GM19395 (cell line): ENCODE results near the gene ACAD11.
"Not testable (repeated sequence)": the region's sequence is repeated elsewhere in the genome, so short reads cannot be mapped to it uniquely, and the experiment has no call there.

ENCODE experiments used
- ATAC-seq: cut with Tn5 transposase; IDR thresholded peaks from one replicate; pipeline ENCODE4 v1.9.1; 2021; ENCODE audit warnings: mild to moderate bottlenecking, moderate library complexity; ENCODE audit not compliant: unreplicated experiment

The ACAD11 gene

GRCh38 chr3:132650153-132650552 lies 9.5 kb downstream of the ACAD11 start:
- no peak for ATAC-seq

- ATAC-seq = no peak
Measured at GRCh38 chr3:132645058-132645457, 14.6 kb downstream of the ACAD11 start.

GRCh38 chr3:132643366-132643765 lies 16.2 kb downstream of the ACAD11 start:
- ATAC-seq = no peak

- ATAC-seq = no peak
Measured at GRCh38 chr3:132642539-132642847, 17.1 kb downstream of the ACAD11 start.

- ATAC-seq = no peak
Measured at GRCh38 chr3:132641837-132642538, 17.6 kb downstream of the ACAD11 start.

- not testable (repeated sequence) for ATAC-seq
Measured at GRCh38 chr3:132641427-132641826, 18.2 kb downstream of the ACAD11 start.

GRCh38 chr3:132638706-132639105 lies 20.9 kb downstream of the ACAD11 start:
- no peak for ATAC-seq

GRCh38 chr3:132637590-132637989 lies 22.0 kb downstream of the ACAD11 start:
- ATAC-seq = no peak

- no peak for ATAC-seq
Measured at GRCh38 chr3:132635052-132635451, 24.6 kb downstream of the ACAD11 start.

- no peak for ATAC-seq
Measured at GRCh38 chr3:132630612-132631011, 29.0 kb downstream of the ACAD11 start.

GRCh38 chr3:132629928-132630327 lies 29.7 kb downstream of the ACAD11 start:
- ATAC-seq = no peak

GRCh38 chr3:132628157-132628556 lies 31.5 kb downstream of the ACAD11 start:
- no peak for ATAC-seq

- ATAC-seq = no peak
Measured at GRCh38 chr3:132626955-132627354, 32.7 kb downstream of the ACAD11 start.

- ATAC-seq = peak; percentile 95
Measured at GRCh38 chr3:132625613-132626012, 34.0 kb downstream of the ACAD11 start.

- ATAC-seq = no peak
Measured at GRCh38 chr3:132624790-132625189, 34.8 kb downstream of the ACAD11 start.

GRCh38 chr3:132623646-132624045 lies 36.0 kb downstream of the ACAD11 start:
- no peak for ATAC-seq

- ATAC-seq = no peak
Measured at GRCh38 chr3:132622761-132623160, 36.8 kb downstream of the ACAD11 start.

- ATAC-seq = no peak
Measured at GRCh38 chr3:132622148-132622547, 37.5 kb downstream of the ACAD11 start.

GRCh38 chr3:132616780-132617179 lies 42.8 kb downstream of the ACAD11 start:
- ATAC-seq = no peak

GRCh38 chr3:132615881-132616280 lies 43.7 kb downstream of the ACAD11 start:
- no peak for ATAC-seq

GRCh38 chr3:132615301-132615700 lies 44.3 kb downstream of the ACAD11 start:
- not testable (repeated sequence) for ATAC-seq

GRCh38 chr3:132606620-132607019 lies 53.0 kb downstream of the ACAD11 start:
- ATAC-seq = not testable (repeated sequence)

GRCh38 chr3:132606085-132606484 lies 53.5 kb downstream of the ACAD11 start:
- ATAC-seq = no peak
